ENCODE measurements around the gene MTA1.

- TF ChIP-seq TAF1 (IDR thresholded peaks at IDR 0.05; ENCODE audit: borderline replicate concordance, low read depth, low read length) (no peak), POLR2A (IDR thresholded peaks at IDR 0.05; ENCODE audit: low read depth, low read length) (no peak)
These were observed 31.3 kb upstream of the MTA1 start for GRCh38 chr14:105388110-105388951.
